Activated CD4-positive, alpha-beta T cell treated with anti-CD3 and anti-CD28 coated beads, Interleukin-2, amount 10 ng/mL, durations not matched to agents 24 days and 14 days (primary cell): Measurements from ENCODE around the gene MICU1. TPM values are rescaled to one million over a fixed set of nuclear protein-coding genes. Genes with fewer than 3 reads are reported as not detected.
"Not testable (repeated sequence)": the region's sequence is repeated elsewhere in the genome, so short reads cannot be mapped to it uniquely, and the experiment has no call there.

Experiments used
- DNase-seq: peaks from one replicate; pipeline ENCODE4 v3.0.0; 2022
- H3K27ac Mint-ChIP-seq: one replicate; pipeline ENCODE4 v1.8.0; 2022; ENCODE audit warnings: mild to moderate bottlenecking, mixed read lengths
- H3K27me3 Mint-ChIP-seq: one replicate; pipeline ENCODE4 v1.8.0; 2022; ENCODE audit warnings: mixed read lengths
- H3K36me3 Mint-ChIP-seq: one replicate; pipeline ENCODE4 v1.8.0; 2022; ENCODE audit warnings: low read depth, mild to moderate bottlenecking, mixed read lengths
- H3K4me1 Mint-ChIP-seq: one replicate; pipeline ENCODE4 v1.8.0; 2021; ENCODE audit warnings: mixed read lengths
- H3K4me3 Mint-ChIP-seq: one replicate; pipeline ENCODE4 v1.8.0; 2022; ENCODE audit warnings: mild to moderate bottlenecking, moderate library complexity, mixed read lengths
- H3K9me3 Mint-ChIP-seq: one replicate; pipeline ENCODE4 v1.8.0; 2021; ENCODE audit warnings: mixed read lengths
- intact Hi-C: fragments of 100-400 bp; cut with micrococcal nuclease; formaldehyde crosslinking; loops from one replicate; pipeline ENCODE4 v1.15.1; 2023
- total RNA-seq: library from RNA; stranded (reverse); gene quantifications from 2 replicates; pipeline ENCODE4 v1.2.3, GENCODE V29; 2022

Gene MICU1
- total RNA-seq, 1 donor from 2014 or later: 36.1 TPM

DNA sequence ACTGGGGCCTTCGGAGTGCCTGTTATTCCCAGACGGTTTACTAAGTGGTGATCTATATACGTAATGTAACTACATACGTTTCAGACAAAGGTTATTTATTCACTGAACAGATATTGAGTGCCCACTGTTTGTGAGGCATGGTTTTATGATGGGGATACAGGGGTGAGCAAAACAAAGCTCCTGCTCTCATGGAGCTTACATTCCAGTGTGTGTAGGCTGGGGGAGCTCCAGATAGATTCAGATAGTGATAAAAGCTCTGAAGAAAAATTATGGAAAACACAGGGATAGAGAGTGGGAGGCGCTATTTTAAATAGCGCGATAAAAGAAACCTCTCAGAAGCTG lies 270.7 kb downstream of the MICU1 start:
- Mint-ChIP-seq H3K4me3 (peak overlapping the region; percentile 90), H3K27me3 (peaks cover 3% of the 10 kb centered on the region), H3K27ac (peak overlapping the region; percentile 99), H3K4me1 (peaks cover 23% of the 10 kb centered on the region), H3K36me3 (peaks cover 13% of the 10 kb centered on the region), H3K9me3 (no peaks in the 10 kb centered on the region)
- intact Hi-C loops: loop anchor here (10.0 kb wide), 1 partner anchor 810 kb away; the partner anchor contains the start of genes ECD and FAM149B1
- DNase-seq: no peak

DNA sequence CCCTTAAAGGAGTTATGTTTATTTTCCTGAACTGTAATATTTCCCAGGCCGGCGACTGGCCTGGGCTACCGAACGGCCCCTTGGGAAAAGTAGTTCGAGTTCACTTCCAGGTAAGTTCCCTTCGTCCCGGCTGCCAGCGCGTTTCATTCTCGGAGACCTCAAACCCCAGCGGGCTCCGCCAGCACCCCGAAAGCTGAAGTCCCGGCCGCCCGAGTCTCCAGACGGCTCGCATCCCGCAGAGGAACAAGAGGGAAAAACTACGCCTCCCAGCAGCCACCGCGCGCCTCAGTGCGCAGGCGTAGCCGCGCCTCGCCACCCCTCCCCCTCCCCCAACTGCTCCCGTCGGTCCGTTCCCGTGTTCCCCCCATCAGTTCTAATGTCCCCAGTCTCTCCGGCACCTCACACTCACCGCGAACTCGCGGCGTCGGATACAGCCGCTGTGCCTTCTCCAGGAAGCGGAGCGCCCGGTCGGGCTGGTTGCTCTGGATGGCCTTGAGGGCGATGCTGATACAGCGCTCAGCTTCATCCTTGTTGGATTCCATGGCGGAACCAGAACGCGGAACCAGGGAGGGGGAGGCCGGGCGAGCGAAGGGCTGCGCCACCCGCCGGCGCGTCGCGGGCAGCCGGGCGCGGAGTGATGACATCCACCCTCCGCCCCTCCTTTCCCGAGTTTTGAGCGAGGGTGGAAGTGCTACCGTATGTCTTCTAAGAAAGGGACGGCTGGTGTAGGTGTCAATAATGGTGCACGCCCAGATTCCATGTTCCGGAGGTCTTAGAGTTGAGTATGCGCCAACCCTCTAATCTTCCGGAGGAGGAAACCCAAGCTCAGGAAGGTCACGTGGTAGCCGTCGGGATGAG lies 271.3 kb downstream of the MICU1 start, which contains the start of gene DNAJB12:
TSS of gene DNAJB12 (minus strand) at position 564 of the 858 bp plus-strand sequence. CDS start at position 542, 22 bp downstream.
- Mint-ChIP-seq H3K27me3 (no peaks in the 10 kb centered on the region), H3K4me1 (peaks cover 27% of the 10 kb centered on the region), H3K36me3 (peaks cover 13% of the 10 kb centered on the region), H3K27ac (peak within 1 kb of the TSS; percentile 99), H3K9me3 (no peaks in the 10 kb centered on the region), H3K4me3 (peak within 1 kb of the TSS; percentile 90)
- peak; percentile 97 for DNase-seq
- intact Hi-C loops: loop anchor here (10.0 kb wide), 1 partner anchor 810 kb away; the partner anchor contains the start of genes ECD and FAM149B1

DNA sequence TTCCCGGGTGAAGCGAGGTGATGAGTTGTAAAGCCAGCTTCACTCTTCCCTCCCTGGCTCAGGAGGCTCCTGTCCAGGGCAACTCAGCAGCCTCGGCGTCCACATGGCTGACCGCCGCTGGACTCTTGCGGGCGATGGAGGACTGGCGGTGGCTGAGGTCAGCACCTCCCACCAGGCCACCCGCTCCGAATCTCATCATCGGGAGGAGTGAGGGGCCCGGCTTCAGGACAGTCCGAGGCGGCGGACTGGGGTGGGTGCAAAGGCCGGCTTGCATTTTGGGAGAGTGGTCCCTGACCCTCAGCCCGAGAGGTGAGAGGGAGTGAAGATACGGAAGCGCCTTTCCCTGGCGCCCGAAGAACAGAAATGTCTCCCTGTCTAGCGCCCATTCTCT lies 271.9 kb downstream of the MICU1 start:
- Mint-ChIP-seq H3K9me3 (no peaks in the 10 kb centered on the region), H3K36me3 (peaks cover 17% of the 10 kb centered on the region), H3K27ac (peak overlapping the region; percentile 99), H3K27me3 (no peaks in the 10 kb centered on the region), H3K4me3 (peak overlapping the region; percentile 90), H3K4me1 (peaks cover 30% of the 10 kb centered on the region)
- intact Hi-C loops: loop anchor here (10.0 kb wide), 1 partner anchor 811 kb away; the partner anchor contains the start of genes ECD and FAM149B1
- no peak for DNase-seq

DNA sequence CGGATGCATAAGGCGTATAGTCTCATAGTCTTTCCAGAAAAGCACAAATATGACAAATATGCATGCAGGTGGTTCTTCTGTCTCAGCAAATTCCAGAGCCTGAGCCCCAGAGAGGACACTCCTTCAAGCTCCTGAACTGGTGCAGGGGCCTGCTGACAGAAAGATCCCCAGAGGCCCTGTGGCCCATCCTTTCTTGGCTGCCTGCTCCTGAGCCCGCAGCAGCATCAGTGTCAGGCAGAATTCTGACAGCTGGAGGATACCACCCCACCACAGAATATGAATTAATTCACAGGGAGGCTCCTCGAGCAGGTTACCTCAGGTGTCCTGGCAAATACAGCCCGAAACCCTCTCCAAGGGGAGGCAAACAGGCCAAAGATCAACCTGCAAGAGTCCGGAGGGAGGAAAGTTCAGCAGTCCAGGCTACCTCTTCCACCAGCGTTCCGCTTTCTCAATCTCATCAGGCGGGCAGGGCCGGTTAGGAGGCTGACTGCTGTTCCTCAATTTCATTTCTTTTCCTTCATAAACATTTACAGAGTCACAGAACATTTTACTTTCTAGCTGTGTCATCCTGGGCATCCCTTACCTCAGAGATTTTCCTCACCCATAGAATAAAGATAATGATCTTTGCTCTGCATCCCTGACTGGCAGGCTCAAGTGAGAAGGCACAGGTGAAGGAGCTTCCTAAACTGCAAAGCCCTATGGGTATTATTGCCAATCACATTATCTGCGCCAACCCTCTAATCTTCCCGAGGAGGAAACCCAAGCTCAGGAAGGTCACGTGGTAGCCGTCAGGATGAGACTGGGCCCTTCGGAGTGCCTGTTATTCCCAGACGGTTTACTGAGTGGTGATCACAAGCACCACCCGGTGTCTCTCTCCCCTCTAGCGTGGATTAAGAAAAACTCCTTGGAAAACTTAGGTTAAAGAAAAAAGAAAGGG lies 272.6 kb downstream of the MICU1 start:
- Mint-ChIP-seq H3K4me1 (peaks cover 31% of the 10 kb centered on the region), H3K36me3 (peaks cover 22% of the 10 kb centered on the region)

DNA sequence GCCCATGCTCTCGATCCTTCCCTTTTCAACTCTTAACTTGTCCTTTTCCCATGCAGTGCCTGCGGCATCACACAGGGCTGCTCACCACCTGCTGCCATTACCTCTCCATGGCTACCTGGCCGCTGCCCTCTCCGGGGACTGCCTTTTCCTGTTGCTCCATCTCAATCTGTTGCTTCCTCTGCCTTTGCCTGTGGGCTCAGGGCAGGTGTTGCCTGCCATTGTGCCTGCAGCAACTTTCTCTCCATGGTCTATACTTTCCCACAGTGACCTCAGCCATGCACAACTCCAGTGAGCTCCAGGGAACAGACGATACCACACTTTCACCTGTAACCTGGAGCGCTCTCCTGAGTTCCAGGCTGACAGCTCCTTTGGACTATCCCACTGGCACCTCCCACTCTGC lies 274.4 kb downstream of the MICU1 start:
- intact Hi-C loops: loop anchor here (10.0 kb wide), 1 partner anchor 813 kb away; the partner anchor contains the start of genes ECD and FAM149B1

More for the DNA sequence above, 272.6 kb downstream of the MICU1 start:
- H3K27ac Mint-ChIP-seq: peak overlapping the region; percentile 99
- H3K9me3 Mint-ChIP-seq: no peaks in the 10 kb centered on the region
- H3K4me3 Mint-ChIP-seq: peak overlapping the region; percentile 90
- intact Hi-C loops: loop anchor here (10.0 kb wide), 1 partner anchor 812 kb away; the partner anchor contains the start of genes ECD and FAM149B1
- H3K27me3 Mint-ChIP-seq: no peaks in the 10 kb centered on the region
- peak; percentile 62 for DNase-seq

DNA sequence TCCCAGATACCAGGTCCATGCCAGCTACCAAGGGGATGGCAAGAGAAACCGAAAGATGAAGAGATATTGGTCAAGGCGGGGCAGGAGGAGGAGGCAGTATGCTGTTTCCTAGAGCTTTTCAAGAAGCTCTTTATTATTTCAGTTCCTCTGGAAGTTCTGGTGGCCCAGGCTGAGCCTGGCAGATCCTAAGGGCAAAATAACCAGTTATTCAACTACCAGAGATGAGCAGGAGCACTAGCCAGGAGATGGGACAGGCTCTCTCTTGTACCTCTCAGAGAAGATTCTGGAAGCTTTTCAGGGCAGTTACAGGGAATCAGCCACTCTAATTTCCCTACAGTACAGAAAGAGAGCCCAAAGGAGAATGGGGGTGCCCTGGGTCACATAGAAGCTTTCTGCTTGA lies 276.4 kb downstream of the MICU1 start:
- DNase-seq: no peak
- H3K27ac Mint-ChIP-seq: no peak overlapping the region
- no peak overlapping the region for H3K4me3 Mint-ChIP-seq
- H3K36me3 Mint-ChIP-seq: peaks cover 23% of the 10 kb centered on the region
- no peaks in the 10 kb centered on the region for H3K9me3 Mint-ChIP-seq
- H3K27me3 Mint-ChIP-seq: no peaks in the 10 kb centered on the region
- H3K4me1 Mint-ChIP-seq: peaks cover 24% of the 10 kb centered on the region
- intact Hi-C loops: no loop called here

More for the DNA sequence above, 274.4 kb downstream of the MICU1 start:
- peak; percentile 57 for DNase-seq
- peaks cover 31% of the 10 kb centered on the region for H3K4me1 Mint-ChIP-seq
- no peak overlapping the region for H3K27ac Mint-ChIP-seq
- peaks cover 22% of the 10 kb centered on the region for H3K36me3 Mint-ChIP-seq
- no peaks in the 10 kb centered on the region for H3K27me3 Mint-ChIP-seq
- no peaks in the 10 kb centered on the region for H3K9me3 Mint-ChIP-seq
- no peak overlapping the region for H3K4me3 Mint-ChIP-seq

DNA sequence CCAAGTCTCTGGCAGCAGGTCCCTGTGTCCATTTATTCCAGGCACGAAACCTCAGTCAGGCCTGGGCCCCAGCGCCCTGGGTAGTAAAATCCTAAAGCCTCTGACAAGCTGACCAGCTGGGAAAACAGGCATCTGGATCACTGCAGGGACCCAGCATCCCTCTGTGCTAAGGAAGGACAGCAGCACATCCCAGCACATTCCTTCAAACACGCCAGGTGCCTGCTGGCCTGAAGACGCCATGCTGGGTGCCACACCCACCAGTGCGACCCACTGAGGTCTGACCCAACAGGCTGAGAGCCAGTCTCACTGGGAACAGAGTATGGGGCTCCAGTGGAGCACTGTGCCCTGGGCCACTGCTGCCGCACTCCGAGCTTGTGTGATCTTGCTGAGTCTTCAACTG lies 277.6 kb downstream of the MICU1 start:
- peaks cover 29% of the 10 kb centered on the region for H3K36me3 Mint-ChIP-seq
- no peak overlapping the region for H3K4me3 Mint-ChIP-seq
- no peaks in the 10 kb centered on the region for H3K27me3 Mint-ChIP-seq
- no peak overlapping the region for H3K27ac Mint-ChIP-seq
- intact Hi-C loops: no loop called here
- H3K4me1 Mint-ChIP-seq: peaks cover 24% of the 10 kb centered on the region
- DNase-seq: no peak
- H3K9me3 Mint-ChIP-seq: no peaks in the 10 kb centered on the region

DNA sequence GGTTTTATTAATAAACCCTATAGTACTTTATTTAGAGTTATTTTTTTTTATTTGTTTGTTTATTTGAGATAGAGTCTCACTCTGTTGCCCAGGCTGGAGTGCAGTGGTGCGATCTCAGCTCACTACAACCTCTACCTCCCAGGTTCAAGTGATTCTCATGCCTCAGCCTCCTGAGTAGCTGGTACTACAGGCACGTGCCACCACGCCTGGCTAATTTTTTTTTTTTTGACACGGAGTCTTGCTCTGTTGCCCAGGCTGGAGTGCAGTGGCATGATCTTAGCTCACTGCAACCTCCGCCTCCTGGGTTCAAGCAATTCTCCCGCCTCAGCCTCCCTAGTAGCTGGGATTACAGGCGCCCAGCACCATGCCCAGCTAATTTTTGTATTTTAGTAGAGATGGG lies 279.8 kb downstream of the MICU1 start:
- intact Hi-C loops, H3K4me3 Mint-ChIP-seq, DNase-seq, H3K27me3 Mint-ChIP-seq, H3K27ac Mint-ChIP-seq, H3K9me3 Mint-ChIP-seq: not testable (repeated sequence)
- peaks cover 12% of the 10 kb centered on the region for H3K4me1 Mint-ChIP-seq
- peaks cover 31% of the 10 kb centered on the region for H3K36me3 Mint-ChIP-seq

DNA sequence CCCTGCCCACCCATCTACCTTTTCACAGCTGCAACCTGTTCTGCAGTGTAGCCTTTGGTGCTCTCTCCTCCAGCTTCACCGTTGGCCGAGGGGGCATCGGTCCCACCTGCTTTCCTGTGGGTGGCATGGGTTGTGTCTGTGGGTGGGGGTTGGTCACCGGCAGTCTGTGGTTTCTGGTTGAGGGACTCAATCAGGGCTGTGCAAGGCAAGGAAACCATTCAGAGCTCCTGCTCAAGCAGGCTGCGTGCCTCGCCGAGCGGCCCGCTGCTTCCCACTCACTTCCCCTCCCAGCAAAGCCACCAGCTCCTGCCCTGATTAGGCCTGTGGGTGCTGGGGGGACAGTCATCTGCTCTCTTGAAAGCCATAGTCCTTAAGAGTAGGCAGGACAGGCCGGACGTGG lies 280.9 kb downstream of the MICU1 start:
- Mint-ChIP-seq H3K36me3 (peaks cover 30% of the 10 kb centered on the region), H3K9me3 (no peaks in the 10 kb centered on the region), H3K4me1 (peaks cover 16% of the 10 kb centered on the region), H3K4me3 (no peak overlapping the region), H3K27me3 (no peaks in the 10 kb centered on the region), H3K27ac (peak overlapping the region; percentile 60)
- DNase-seq: no peak
- intact Hi-C loops: no loop called here

DNA sequence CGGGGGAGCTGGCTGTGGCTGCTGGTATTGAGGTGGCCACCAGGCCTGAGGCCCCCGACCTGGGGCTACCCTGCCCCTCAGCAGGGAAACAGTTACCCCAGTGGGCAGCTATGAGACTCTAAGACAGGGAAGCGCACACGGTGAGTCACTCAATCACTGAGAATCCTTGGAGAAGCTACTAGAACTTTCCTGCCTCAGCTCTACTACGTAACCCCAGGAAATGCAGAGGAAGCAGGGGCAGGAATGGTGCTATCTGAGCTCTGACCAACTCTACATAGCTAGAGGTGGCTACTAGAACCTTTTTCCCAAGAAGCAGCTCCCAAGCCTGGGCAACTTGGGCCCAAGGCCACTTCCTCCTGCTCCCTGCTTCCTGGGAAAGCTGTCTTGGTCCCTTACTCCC lies 283.0 kb downstream of the MICU1 start:
- Mint-ChIP-seq H3K27me3 (no peaks in the 10 kb centered on the region), H3K27ac (no peak overlapping the region), H3K9me3 (no peaks in the 10 kb centered on the region), H3K36me3 (peaks cover 25% of the 10 kb centered on the region), H3K4me1 (peaks cover 9% of the 10 kb centered on the region), H3K4me3 (no peak overlapping the region)
- intact Hi-C loops: no loop called here
- no peak for DNase-seq

DNA sequence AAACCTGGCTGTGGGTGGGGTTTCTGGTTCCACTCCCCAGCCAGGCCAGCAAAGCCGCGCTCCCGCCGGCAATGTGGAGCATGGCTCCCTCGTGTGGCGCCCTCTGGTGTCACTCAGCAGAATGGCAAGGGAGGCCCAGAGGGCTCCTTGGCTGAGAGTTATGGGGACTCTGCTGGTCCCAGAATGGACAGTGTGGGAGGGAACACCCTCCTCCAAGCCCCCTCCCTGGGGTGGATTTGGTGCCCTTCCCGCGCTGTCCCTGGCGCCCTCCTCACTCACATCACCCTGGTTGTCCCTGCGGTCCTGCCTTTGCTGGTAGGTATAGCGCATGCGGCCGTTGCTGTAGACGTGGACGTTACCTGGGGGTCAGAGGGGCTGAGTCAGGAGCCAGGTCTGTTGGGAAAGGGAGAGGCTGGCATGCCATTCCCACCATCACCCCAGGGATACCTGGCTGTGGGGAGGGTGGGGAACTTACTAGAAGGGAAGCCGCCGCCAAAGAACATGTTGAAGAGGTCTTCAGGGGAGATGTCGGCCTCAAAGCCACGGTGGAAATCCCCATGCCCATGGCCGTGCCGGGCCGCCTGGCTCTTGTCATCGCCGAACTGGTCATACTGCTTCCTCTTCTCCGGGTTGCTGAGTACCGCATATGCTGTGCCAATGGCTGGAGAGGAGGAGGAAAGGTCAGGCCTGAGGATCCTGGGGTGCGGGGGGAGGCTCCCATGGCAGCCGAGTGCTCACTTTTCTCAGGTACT lies 285.2 kb downstream of the MICU1 start:
- H3K27me3 Mint-ChIP-seq: no peaks in the 10 kb centered on the region
- peaks cover 26% of the 10 kb centered on the region for H3K4me1 Mint-ChIP-seq
- DNase-seq: peak; percentile 94
- no peaks in the 10 kb centered on the region for H3K9me3 Mint-ChIP-seq
- H3K27ac Mint-ChIP-seq: peak overlapping the region; percentile 34
- intact Hi-C loops: loop anchor here (1.0 to 2.0 kb wide), 2 partner anchors 292 to 444 kb away; no protein-coding TSS in a partner anchor
- peaks cover 38% of the 10 kb centered on the region for H3K36me3 Mint-ChIP-seq
- H3K4me3 Mint-ChIP-seq: no peak overlapping the region

DNA sequence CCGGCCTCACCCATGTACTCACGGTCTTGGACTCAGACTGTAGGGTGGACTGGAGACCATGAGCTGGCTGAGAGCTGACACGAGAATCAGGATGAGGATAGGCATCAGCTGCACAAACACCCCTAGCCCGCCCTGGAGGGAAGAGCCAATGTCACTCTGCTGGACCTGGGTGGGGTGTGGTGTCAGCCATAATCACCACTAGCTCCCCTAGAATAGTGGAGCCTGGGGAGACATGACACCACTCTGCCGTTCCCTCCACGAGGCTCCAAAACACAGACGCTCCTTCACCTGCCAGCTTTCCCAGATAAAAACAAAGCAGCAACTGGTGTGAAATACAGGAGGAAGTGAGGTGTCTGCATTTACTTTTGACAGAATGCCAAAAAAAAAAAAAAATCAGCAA lies 287.7 kb downstream of the MICU1 start:
- no peaks in the 10 kb centered on the region for H3K9me3 Mint-ChIP-seq
- no peak overlapping the region for H3K4me3 Mint-ChIP-seq
- H3K4me1 Mint-ChIP-seq: peaks cover 45% of the 10 kb centered on the region
- peaks cover 40% of the 10 kb centered on the region for H3K36me3 Mint-ChIP-seq
- H3K27ac Mint-ChIP-seq: no peak overlapping the region
- DNase-seq: peak; percentile 55
- no peaks in the 10 kb centered on the region for H3K27me3 Mint-ChIP-seq
- intact Hi-C loops: loop anchor here (10.0 kb wide), 1 partner anchor 403 kb away; no protein-coding TSS in a partner anchor

DNA sequence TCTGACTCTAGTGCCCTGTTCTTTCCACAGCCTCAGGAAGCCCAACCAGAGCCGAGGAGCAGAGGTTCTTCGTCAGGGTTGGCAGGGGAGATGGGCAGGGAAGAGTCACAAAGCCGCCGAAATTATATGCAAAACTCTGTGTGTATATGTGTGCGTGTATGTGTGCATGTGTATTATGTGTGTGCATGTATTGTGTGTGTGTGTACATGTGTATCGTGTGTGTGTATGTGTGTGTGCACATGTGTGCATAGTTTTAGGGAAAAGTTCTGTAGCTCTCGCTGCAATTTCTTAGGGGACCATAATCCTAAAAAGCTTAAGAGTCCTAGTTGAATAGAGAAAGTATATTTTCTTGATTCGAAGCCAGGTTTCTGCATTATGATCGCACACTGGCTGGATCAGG lies 288.2 kb downstream of the MICU1 start:
- intact Hi-C loops: loop anchor here (2.0 to 10.0 kb wide), 2 partner anchors 211 to 403 kb away; no protein-coding TSS in a partner anchor
- Mint-ChIP-seq H3K27ac (no peak overlapping the region), H3K4me1 (peaks cover 49% of the 10 kb centered on the region), H3K4me3 (no peak overlapping the region), H3K36me3 (peaks cover 41% of the 10 kb centered on the region), H3K9me3 (no peaks in the 10 kb centered on the region), H3K27me3 (no peaks in the 10 kb centered on the region)
- no peak for DNase-seq
